Measurements from ENCODE around the gene RFXANK. TPM values are rescaled to one million over a fixed set of nuclear protein-coding genes. Genes with fewer than 3 reads are reported as not detected.

RFXANK gene
- total RNA-seq, 4 donors from 2014 or later: 25.2 to 48.0 (median 32.1) TPM

DNA sequence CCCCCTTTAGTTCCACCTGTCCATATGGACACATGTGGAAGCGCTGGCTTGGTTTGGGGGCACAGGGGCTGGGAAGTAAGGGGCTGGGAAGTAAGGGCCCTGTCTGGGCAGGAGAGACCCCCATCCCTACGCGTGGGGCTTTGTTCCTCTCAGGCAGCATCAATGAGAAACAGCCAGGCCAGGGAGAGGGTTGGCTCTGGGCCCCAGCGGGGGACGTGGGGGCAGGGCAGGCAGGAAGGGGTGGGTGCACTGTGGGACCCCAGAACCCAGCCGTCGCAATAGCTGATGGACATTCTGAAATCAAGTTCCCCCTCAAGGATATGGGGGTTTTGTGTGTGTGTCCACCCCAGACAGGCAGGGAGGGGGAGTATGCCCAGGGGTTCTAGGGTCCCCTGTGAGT, 20.9 kb downstream of the RFXANK start:
- Histone ChIP-seq H3K4me3 (no peak overlapping the region), H3K27ac (no peak overlapping the region), H3K4me1 (no peaks in the 10 kb centered on the region), H3K36me3 (no peaks in the 10 kb centered on the region), H3K27me3 (peaks cover 0 to 100% (median 15%) of the 10 kb centered on the region in 4 donors), H3K9me3 (no peaks in the 10 kb centered on the region)
- DNase-seq: no peak
- WGBS, 2 donors: 6 to 26% methylated on average over 4 to 6 of the region's 7 CpGs
- TF ChIP-seq POLR2A (IDR thresholded peaks at IDR 0.05): no peak
- TF ChIP-seq, protein P1, sequence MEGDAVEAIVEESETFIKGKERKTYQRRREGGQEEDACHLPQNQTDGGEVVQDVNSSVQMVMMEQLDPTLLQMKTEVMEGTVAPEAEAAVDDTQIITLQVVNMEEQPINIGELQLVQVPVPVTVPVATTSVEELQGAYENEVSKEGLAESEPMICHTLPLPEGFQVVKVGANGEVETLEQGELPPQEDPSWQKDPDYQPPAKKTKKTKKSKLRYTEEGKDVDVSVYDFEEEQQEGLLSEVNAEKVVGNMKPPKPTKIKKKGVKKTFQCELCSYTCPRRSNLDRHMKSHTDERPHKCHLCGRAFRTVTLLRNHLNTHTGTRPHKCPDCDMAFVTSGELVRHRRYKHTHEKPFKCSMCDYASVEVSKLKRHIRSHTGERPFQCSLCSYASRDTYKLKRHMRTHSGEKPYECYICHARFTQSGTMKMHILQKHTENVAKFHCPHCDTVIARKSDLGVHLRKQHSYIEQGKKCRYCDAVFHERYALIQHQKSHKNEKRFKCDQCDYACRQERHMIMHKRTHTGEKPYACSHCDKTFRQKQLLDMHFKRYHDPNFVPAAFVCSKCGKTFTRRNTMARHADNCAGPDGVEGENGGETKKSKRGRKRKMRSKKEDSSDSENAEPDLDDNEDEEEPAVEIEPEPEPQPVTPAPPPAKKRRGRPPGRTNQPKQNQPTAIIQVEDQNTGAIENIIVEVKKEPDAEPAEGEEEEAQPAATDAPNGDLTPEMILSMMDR (IDR thresholded peaks at IDR 0.05): no peak
- intact Hi-C loops (cut with DNase I): no loop called here

DNA sequence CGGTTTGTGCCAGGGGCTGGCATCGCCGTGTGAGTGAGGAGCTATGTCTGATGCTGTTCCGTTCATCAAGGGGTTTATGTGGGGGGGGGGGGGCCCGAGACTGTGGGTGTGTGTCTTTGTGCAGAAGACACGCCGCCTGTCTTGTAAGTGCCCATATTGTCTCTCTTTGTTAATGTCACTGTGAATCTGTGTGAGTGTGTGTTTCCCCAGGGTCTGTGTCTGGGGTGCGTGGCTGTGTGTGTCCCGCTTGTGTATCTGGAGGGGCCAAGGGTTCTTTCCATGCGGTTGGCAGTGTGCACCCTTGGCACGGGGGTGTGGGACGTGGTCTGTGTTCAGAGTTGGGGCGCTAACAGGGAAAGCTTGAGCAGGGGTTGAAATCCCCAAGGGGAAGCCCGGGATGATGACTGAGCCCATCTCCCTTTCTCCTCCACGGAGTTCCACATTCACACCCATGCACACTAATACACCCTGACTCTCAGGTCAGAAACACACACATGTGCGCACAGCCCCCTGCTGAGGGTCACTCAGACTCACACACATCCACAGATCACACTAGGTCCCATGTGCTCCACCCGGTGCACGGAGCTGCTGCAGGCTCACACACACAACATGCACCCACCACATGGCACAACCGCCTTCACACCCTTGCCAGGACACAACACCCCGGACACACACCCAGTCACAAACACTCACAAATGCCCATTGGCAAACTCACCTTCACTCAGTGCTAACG, 21.5 kb downstream of the RFXANK start:
- WGBS, 2 donors: 34 to 37% methylated on average over 8 to 14 of the region's 21 CpGs
- Histone ChIP-seq H3K27me3 (peaks cover 0 to 96% (median 13%) of the 10 kb centered on the region in 4 donors), H3K27ac (no peak overlapping the region), H3K4me1 (no peaks in the 10 kb centered on the region), H3K9me3 (no peaks in the 10 kb centered on the region), H3K4me3 (no peak overlapping the region), H3K36me3 (no peaks in the 10 kb centered on the region)
- TF ChIP-seq, protein P1 (IDR thresholded peaks at IDR 0.05): no peak
- TF ChIP-seq POLR2A (IDR thresholded peaks at IDR 0.05): no peak
- no peak for DNase-seq
- intact Hi-C loops (cut with DNase I): no loop called here

DNA sequence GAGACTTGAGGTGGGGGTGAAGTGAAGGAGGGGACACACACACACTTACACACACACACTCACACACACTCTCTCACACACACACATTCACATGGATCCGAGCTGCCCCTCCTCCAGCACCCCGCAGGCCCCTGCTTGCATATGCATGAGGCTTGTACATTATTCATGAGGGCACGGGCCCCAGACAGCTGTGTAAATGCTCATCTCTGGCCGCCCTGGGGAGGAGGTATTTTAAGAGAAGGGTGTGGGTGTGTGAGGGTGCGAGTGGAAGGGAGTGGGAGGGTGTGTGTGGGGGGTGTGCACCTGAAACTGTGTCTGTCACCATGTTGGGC, 22.1 kb downstream of the RFXANK start:
- Histone ChIP-seq H3K4me1 (no peaks in the 10 kb centered on the region), H3K27me3 (peaks cover 0 to 96% (median 13%) of the 10 kb centered on the region in 4 donors), H3K9me3 (no peaks in the 10 kb centered on the region), H3K36me3 (no peaks in the 10 kb centered on the region), H3K27ac (no peak overlapping the region), H3K4me3 (no peak overlapping the region)
- WGBS, 2 donors: 0% methylated on average over 3 of the region's 5 CpGs
- DNase-seq: no peak
- intact Hi-C loops (cut with DNase I): no loop called here
- TF ChIP-seq, protein P1 (IDR thresholded peaks at IDR 0.05): no peak
- no peak for TF ChIP-seq POLR2A (IDR thresholded peaks at IDR 0.05)

GRCh38 chr19:19214892-19215291, 22.8 kb downstream of the RFXANK start:
- no peak overlapping the region for H3K4me3 ChIP-seq
- H3K9me3 ChIP-seq: no peaks in the 10 kb centered on the region
- no peak for DNase-seq
- H3K4me1 ChIP-seq: no peaks in the 10 kb centered on the region
- TF ChIP-seq POLR2A (IDR thresholded peaks at IDR 0.05): no peak
- TF ChIP-seq, protein P1 (IDR thresholded peaks at IDR 0.05): no peak
- no peaks in the 10 kb centered on the region for H3K36me3 ChIP-seq
- intact Hi-C loops (cut with DNase I): no loop called here
- peaks cover 0 to 90% (median 13%) of the 10 kb centered on the region in 4 donors for H3K27me3 ChIP-seq
- no peak overlapping the region for H3K27ac ChIP-seq
- 3% methylated on average over 8 of the region's 8 CpGs; no CpG with 5 or more reads in 1 of the 2 donors for WGBS, 2 donors

- intact Hi-C loops (cut with DNase I): no loop called here
- no peak for DNase-seq
- no peaks in the 10 kb centered on the region for H3K36me3 ChIP-seq
- H3K4me3 ChIP-seq: no peak overlapping the region
- no peaks in the 10 kb centered on the region for H3K4me1 ChIP-seq
- H3K9me3 ChIP-seq: no peaks in the 10 kb centered on the region
- TF ChIP-seq POLR2A (IDR thresholded peaks at IDR 0.05): no peak
- TF ChIP-seq, protein P1 (IDR thresholded peaks at IDR 0.05): no peak
- peaks cover 0 to 81% (median 13%) of the 10 kb centered on the region in 4 donors for H3K27me3 ChIP-seq
- 64 to 74% methylated on average over 4 of the region's 4 CpGs for WGBS, 2 donors
- no peak overlapping the region for H3K27ac ChIP-seq
Observed at GRCh38 chr19:19215792-19216191, 23.7 kb downstream of the RFXANK start.
